ENCODE measurements around the gene NKAIN2. TPM values are rescaled to one million over a fixed set of nuclear protein-coding genes. Genes with fewer than 3 reads are reported as not detected.

NKAIN2 gene
- total and polyA plus RNA-seq, 2 donors (not counting 3 experiments of a cell fraction or from before 2014, with no cell fraction given), result 0.03 TPM; not detected in 1

GRCh38 chr6:124796464-124796970 lies 992.9 kb downstream of the NKAIN2 start:
- Histone ChIP-seq H4K20me1 (replicated peaks; ENCODE audit: control insufficient read depth, extremely low read depth, insufficient read depth, low read length) (no peaks in the 10 kb centered on the region), H3K4me2 (ENCODE audit: insufficient read depth, low read length) (no peak overlapping the region), H3K27me3 (ENCODE audit: control insufficient read depth in 2 of 2, insufficient read depth in 2 of 2, low read length in 2 of 2) (peaks cover 2 to 3% of the 10 kb centered on the region in 2 experiments), H2AFZ (ENCODE audit: low read depth, low read length) (no peak overlapping the region), H3K9me3 (replicated peaks; ENCODE audit: control insufficient read depth, insufficient read depth, low read length) (no peaks in the 10 kb centered on the region), H3K9ac (replicated peaks; ENCODE audit: extremely low read depth, insufficient read depth, low read length) (no peak overlapping the region), H3K4me1 (ENCODE audit: control insufficient read depth, extremely low read depth, insufficient read depth, low read length) (no peaks in the 10 kb centered on the region), H3K9me1 (replicated peaks; ENCODE audit: control insufficient read depth, extremely low read depth, insufficient read depth, low read length) (no peaks in the 10 kb centered on the region), H3K79me2 (ENCODE audit: control insufficient read depth, insufficient read depth, low read length) (no peaks in the 10 kb centered on the region), H3K36me3 (ENCODE audit: control insufficient read depth in 2 of 2, extremely low read depth in 1 of 2, insufficient read depth in 2 of 2, low read length in 2 of 2) (no peaks in the 10 kb centered on the region), H3K27ac (ENCODE audit: insufficient read depth, low read depth, low read length) (no peak overlapping the region), H3K4me3 (replicated peaks in 1 of 3; ENCODE audit: insufficient read depth in 1 of 3, low read depth in 1 of 3, low read length in 3 of 3) (no peak overlapping the region)
- TF ChIP-seq POLR2AphosphoS5 (IDR thresholded peaks at IDR 0.05; ENCODE audit: insufficient read depth, low read depth, low read length) (no peak), EZH2 (IDR thresholded peaks at IDR 0.05; ENCODE audit: borderline replicate concordance, low read depth, low read length, severe bottlenecking) (no peak), MYC (IDR thresholded peaks at IDR 0.05; ENCODE audit: low read depth, low read length) (no peak), POLR2A (IDR thresholded peaks at IDR 0.05; ENCODE audit: low read depth, low read length) (no peak)
- no peak for FAIRE-seq
- no TSS peak for BruUV-seq (replicated peaks)
- intact Hi-C loops (cut with micrococcal nuclease) (loop anchor here (1.0 to 10.0 kb wide), 3 partner anchors 994 to 1382 kb away; no protein-coding TSS in a partner anchor), dilution Hi-C loops (cut with MboI; ENCODE audit: extremely low pct_ligation_motif_present, low sequenced_read_pairs) (no loop called here)
- DNase-seq (ENCODE audit: low read depth, low spot score), result no peak
- CTCF ChIA-PET, result interaction anchor here (0.6 to 2.4 kb wide), 3 partner anchors 981 to 1017 kb away, joined by 3 to 23 read pairs (median 3); no protein-coding TSS in a partner anchor
- POLR2A ChIA-PET, result no interaction called here

- intact Hi-C loops (cut with micrococcal nuclease) (loop anchor here (2.0 to 10.0 kb wide), 2 partner anchors 1020 to 1382 kb away; no protein-coding TSS in a partner anchor), dilution Hi-C loops (cut with MboI; ENCODE audit: extremely low pct_ligation_motif_present, low sequenced_read_pairs) (no loop called here)
- TF ChIP-seq MYC (IDR thresholded peaks at IDR 0.05; ENCODE audit: low read depth, low read length) (no peak), JUN (IDR thresholded peaks at IDR 0.05; ENCODE audit: borderline replicate concordance, insufficient read depth, insufficient read length, low read depth) (no peak), MAX (IDR thresholded peaks at IDR 0.05; ENCODE audit: insufficient read depth, insufficient read length) (no peak), POLR2AphosphoS5 (IDR thresholded peaks at IDR 0.05; ENCODE audit: insufficient read depth, low read depth, low read length) (no peak), GATA2 (IDR thresholded peaks at IDR 0.05; ENCODE audit: insufficient read depth, insufficient read length, low read depth, low read length) (no peak), CTCF (IDR thresholded peaks at IDR 0.05; ENCODE audit: extremely low read depth in 1 of 2, insufficient read depth in 1 of 2, low read depth in 1 of 2, low read length in 2 of 2) (no peak), FOS (IDR thresholded peaks at IDR 0.05; ENCODE audit: borderline replicate concordance, insufficient read depth, low read length) (no peak), POLR2A (IDR thresholded peaks at IDR 0.05; ENCODE audit: low read depth, low read length) (no peak), EZH2 (IDR thresholded peaks at IDR 0.05; ENCODE audit: borderline replicate concordance, low read depth, low read length, severe bottlenecking) (no peak)
- Histone ChIP-seq H4K20me1 (replicated peaks; ENCODE audit: control insufficient read depth, extremely low read depth, insufficient read depth, low read length) (no peaks in the 10 kb centered on the region), H3K4me1 (ENCODE audit: control insufficient read depth, extremely low read depth, insufficient read depth, low read length) (no peaks in the 10 kb centered on the region), H3K9me1 (replicated peaks; ENCODE audit: control insufficient read depth, extremely low read depth, insufficient read depth, low read length) (no peaks in the 10 kb centered on the region), H3K9me3 (replicated peaks; ENCODE audit: control insufficient read depth, insufficient read depth, low read length) (no peaks in the 10 kb centered on the region), H3K4me2 (ENCODE audit: insufficient read depth, low read length) (no peak overlapping the region), H2AFZ (ENCODE audit: low read depth, low read length) (no peak overlapping the region), H3K79me2 (ENCODE audit: control insufficient read depth, insufficient read depth, low read length) (no peaks in the 10 kb centered on the region), H3K9ac (replicated peaks; ENCODE audit: extremely low read depth, insufficient read depth, low read length) (no peak overlapping the region), H3K27me3 (ENCODE audit: control insufficient read depth in 2 of 2, insufficient read depth in 2 of 2, low read length in 2 of 2) (peaks cover 0 to 2% of the 10 kb centered on the region in 2 experiments), H3K4me3 (replicated peaks in 1 of 3; ENCODE audit: insufficient read depth in 1 of 3, low read depth in 1 of 3, low read length in 3 of 3) (no peak overlapping the region), H3K27ac (ENCODE audit: insufficient read depth, low read depth, low read length) (no peak overlapping the region), H3K36me3 (ENCODE audit: control insufficient read depth in 2 of 2, extremely low read depth in 1 of 2, insufficient read depth in 2 of 2, low read length in 2 of 2) (no peaks in the 10 kb centered on the region)
- ChIA-PET CTCF (no interaction called here), POLR2A (no interaction called here)
- no TSS peak for BruUV-seq (replicated peaks)
- DNase-seq (ENCODE audit: low read depth, low spot score) (no peak), FAIRE-seq (no peak)
These were observed 993.6 kb downstream of the NKAIN2 start for GRCh38 chr6:124797224-124797623.
